HG02943 (cell line): ENCODE measurements around the gene NEIL1.
"Not testable (repeated sequence)": the region's sequence is repeated elsewhere in the genome, so short reads cannot be mapped to it uniquely, and the experiment has no call there.

ENCODE experiments used
- ATAC-seq: cut with Tn5 transposase; IDR thresholded peaks from one replicate; pipeline ENCODE4 v1.9.1; 2021; ENCODE audit warnings: mild to moderate bottlenecking, low read depth, moderate library complexity; ENCODE audit not compliant: unreplicated experiment

The NEIL1 gene

GRCh38 chr15:75332093-75332492 lies 14.7 kb upstream of the NEIL1 start:
- not testable (repeated sequence) for ATAC-seq

- ATAC-seq: not testable (repeated sequence)
Observed at GRCh38 chr15:75333654-75334419, 13.0 kb upstream of the NEIL1 start.

- ATAC-seq: no peak
Observed at GRCh38 chr15:75335313-75335704, 11.5 kb upstream of the NEIL1 start.

- ATAC-seq: no peak
Observed at GRCh38 chr15:75335705-75336355, 11.0 kb upstream of the NEIL1 start, which contains the start of gene COMMD4. Gene COMMD4, plus strand, starts transcription at chr15:75336063. Its CDS starts 27 bp downstream, at chr15:75336090.

- ATAC-seq: no peak
Observed at GRCh38 chr15:75338661-75339240, 8.1 kb upstream of the NEIL1 start.

GRCh38 chr15:75339531-75340240 lies 7.2 kb upstream of the NEIL1 start:
- ATAC-seq: no peak

GRCh38 chr15:75342221-75342620 lies 4.6 kb upstream of the NEIL1 start:
- ATAC-seq: no peak

GRCh38 chr15:75343953-75344352 lies 2.9 kb upstream of the NEIL1 start:
- not testable (repeated sequence) for ATAC-seq

GRCh38 chr15:75347222-75348033 lies 589 bp downstream of the NEIL1 start:
- no peak for ATAC-seq

- no peak for ATAC-seq
Observed at GRCh38 chr15:75348034-75348561, 1.3 kb downstream of the NEIL1 start.

GRCh38 chr15:75348562-75349350 lies 1.9 kb downstream of the NEIL1 start:
- no peak for ATAC-seq

- not testable (repeated sequence) for ATAC-seq
Observed at GRCh38 chr15:75349351-75349669, 2.5 kb downstream of the NEIL1 start.

GRCh38 chr15:75349851-75350588 lies 3.2 kb downstream of the NEIL1 start:
- peak; percentile 54 for ATAC-seq

GRCh38 chr15:75350601-75351361 lies 3.9 kb downstream of the NEIL1 start:
- no peak for ATAC-seq

- no peak for ATAC-seq
Observed at GRCh38 chr15:75352186-75353080, 5.6 kb downstream of the NEIL1 start.

GRCh38 chr15:75353604-75354003 lies 6.8 kb downstream of the NEIL1 start:
- ATAC-seq: no peak

- ATAC-seq: no peak
Observed at GRCh38 chr15:75354454-75354853, 7.6 kb downstream of the NEIL1 start.
